Measurements from ENCODE around the gene MPRIP.

- no peak for TF ChIP-seq CTCF (IDR thresholded peaks at IDR 0.05; ENCODE audit: poor library complexity)
- TF ChIP-seq EZH2phosphoT487 (IDR thresholded peaks at IDR 0.05; ENCODE audit: low read depth, severe bottlenecking, unreplicated experiment): no peak
- no peak for TF ChIP-seq EZH2 (IDR thresholded peaks at IDR 0.05; ENCODE audit: borderline replicate concordance)
Observed at GRCh38 chr17:17107281-17107680, 65.0 kb downstream of the MPRIP start.
